ENCODE measurements around the gene CXorf58.

CXorf58 gene

GRCh38 chrX:23901060-23901459 lies 6.7 kb upstream of the CXorf58 start:
- no peak overlapping the region for H3K4me3 ChIP-seq (ENCODE audit: low read length in 2 of 2)
- H3K27me3 ChIP-seq (ENCODE audit: control insufficient read depth in 1 of 2, insufficient read depth in 2 of 2, low read length in 2 of 2) = peaks cover 0 to 2% of the 10 kb centered on the region in 2 donors
- H3K9me3 ChIP-seq (ENCODE audit: control insufficient read depth in 2 of 2, low read length in 2 of 2) = no peaks in the 10 kb centered on the region
- peaks cover 2% of the 10 kb centered on the region for H3K4me1 ChIP-seq (ENCODE audit: control insufficient read depth, insufficient read depth, low read length)
- H3K9ac ChIP-seq (ENCODE audit: low read length in 2 of 2) = no peak overlapping the region
- H3K36me3 ChIP-seq (ENCODE audit: control insufficient read depth in 2 of 2, insufficient read depth in 2 of 2, low read length in 2 of 2) = no peaks in the 10 kb centered on the region
- no peak overlapping the region for H3K27ac ChIP-seq (ENCODE audit: low read length)

GRCh38 chrX:23901805-23902204 lies 6.0 kb upstream of the CXorf58 start:
- Histone ChIP-seq H3K27ac (ENCODE audit: low read length) (no peak overlapping the region), H3K9ac (ENCODE audit: low read length in 2 of 2) (peak overlapping the region; percentile 6 to 28), H3K27me3 (ENCODE audit: control insufficient read depth in 1 of 2, insufficient read depth in 2 of 2, low read length in 2 of 2) (peaks cover 0 to 2% of the 10 kb centered on the region in 2 donors), H3K36me3 (ENCODE audit: control insufficient read depth in 2 of 2, insufficient read depth in 2 of 2, low read length in 2 of 2) (no peaks in the 10 kb centered on the region), H3K4me3 (ENCODE audit: low read length in 2 of 2) (peak overlapping the region; percentile 46 to 54), H3K4me1 (ENCODE audit: control insufficient read depth, insufficient read depth, low read length) (peaks cover 2% of the 10 kb centered on the region), H3K9me3 (ENCODE audit: control insufficient read depth in 2 of 2, low read length in 2 of 2) (no peaks in the 10 kb centered on the region)

- Histone ChIP-seq H3K9me3 (ENCODE audit: control insufficient read depth in 2 of 2, low read length in 2 of 2) (no peaks in the 10 kb centered on the region), H3K27me3 (ENCODE audit: control insufficient read depth in 1 of 2, insufficient read depth in 2 of 2, low read length in 2 of 2) (peaks cover 0 to 2% of the 10 kb centered on the region in 2 donors), H3K4me1 (ENCODE audit: control insufficient read depth, insufficient read depth, low read length) (peaks cover 2% of the 10 kb centered on the region), H3K4me3 (ENCODE audit: low read length in 2 of 2) (peak overlapping the region; percentile 46 to 54), H3K9ac (ENCODE audit: low read length in 2 of 2) (no peak overlapping the region), H3K27ac (ENCODE audit: low read length) (no peak overlapping the region), H3K36me3 (ENCODE audit: control insufficient read depth in 2 of 2, insufficient read depth in 2 of 2, low read length in 2 of 2) (no peaks in the 10 kb centered on the region)
Observed at GRCh38 chrX:23902419-23902818, 5.4 kb upstream of the CXorf58 start.

GRCh38 chrX:23904096-23904495 lies 3.7 kb upstream of the CXorf58 start:
- Histone ChIP-seq H3K27me3 (ENCODE audit: control insufficient read depth in 1 of 2, insufficient read depth in 2 of 2, low read length in 2 of 2) (peaks cover 0 to 2% of the 10 kb centered on the region in 2 donors), H3K27ac (ENCODE audit: low read length) (no peak overlapping the region), H3K36me3 (ENCODE audit: control insufficient read depth in 2 of 2, insufficient read depth in 2 of 2, low read length in 2 of 2) (no peaks in the 10 kb centered on the region), H3K4me1 (ENCODE audit: control insufficient read depth, insufficient read depth, low read length) (peaks cover 2% of the 10 kb centered on the region), H3K9me3 (ENCODE audit: control insufficient read depth in 2 of 2, low read length in 2 of 2) (no peaks in the 10 kb centered on the region), H3K4me3 (ENCODE audit: low read length in 2 of 2) (no peak overlapping the region), H3K9ac (ENCODE audit: low read length in 2 of 2) (no peak overlapping the region)

- Histone ChIP-seq H3K36me3 (ENCODE audit: control insufficient read depth in 2 of 2, insufficient read depth in 2 of 2, low read length in 2 of 2) (no peaks in the 10 kb centered on the region), H3K4me1 (ENCODE audit: control insufficient read depth, insufficient read depth, low read length) (peaks cover 2% of the 10 kb centered on the region), H3K27ac (ENCODE audit: low read length) (peak overlapping the region; percentile 82), H3K9me3 (ENCODE audit: control insufficient read depth in 2 of 2, low read length in 2 of 2) (no peaks in the 10 kb centered on the region), H3K4me3 (ENCODE audit: low read length in 2 of 2) (peak overlapping the region; percentile 60 to 74), H3K9ac (ENCODE audit: low read length in 2 of 2) (peak overlapping the region; percentile 72 to 88), H3K27me3 (ENCODE audit: control insufficient read depth in 1 of 2, insufficient read depth in 2 of 2, low read length in 2 of 2) (peaks cover 0 to 2% of the 10 kb centered on the region in 2 donors)
Observed at GRCh38 chrX:23907111-23907497, 702 bp upstream of the CXorf58 start.

- peak overlapping the region; percentile 72 to 74 for H3K9ac ChIP-seq (ENCODE audit: low read length in 2 of 2)
- H3K4me1 ChIP-seq (ENCODE audit: control insufficient read depth, insufficient read depth, low read length) = peaks cover 2% of the 10 kb centered on the region
- no peaks in the 10 kb centered on the region for H3K9me3 ChIP-seq (ENCODE audit: control insufficient read depth in 2 of 2, low read length in 2 of 2)
- peak overlapping the region; percentile 46 to 74 for H3K4me3 ChIP-seq (ENCODE audit: low read length in 2 of 2)
- H3K36me3 ChIP-seq (ENCODE audit: control insufficient read depth in 2 of 2, insufficient read depth in 2 of 2, low read length in 2 of 2) = no peaks in the 10 kb centered on the region
- peak overlapping the region; percentile 82 for H3K27ac ChIP-seq (ENCODE audit: low read length)
- peaks cover 0 to 2% of the 10 kb centered on the region in 2 donors for H3K27me3 ChIP-seq (ENCODE audit: control insufficient read depth in 1 of 2, insufficient read depth in 2 of 2, low read length in 2 of 2)
Observed at GRCh38 chrX:23908219-23909004, 606 bp downstream of the CXorf58 start.

- no peaks in the 10 kb centered on the region for H3K4me1 ChIP-seq (ENCODE audit: control insufficient read depth, insufficient read depth, low read length)
- no peak overlapping the region for H3K27ac ChIP-seq (ENCODE audit: low read length)
- H3K27me3 ChIP-seq (ENCODE audit: control insufficient read depth in 1 of 2, insufficient read depth in 2 of 2, low read length in 2 of 2) = no peaks in the 10 kb centered on the region
- H3K4me3 ChIP-seq (ENCODE audit: low read length in 2 of 2) = no peak overlapping the region
- no peak overlapping the region for H3K9ac ChIP-seq (ENCODE audit: low read length in 2 of 2)
- H3K36me3 ChIP-seq (ENCODE audit: control insufficient read depth in 2 of 2, insufficient read depth in 2 of 2, low read length in 2 of 2) = no peaks in the 10 kb centered on the region
- H3K9me3 ChIP-seq (ENCODE audit: control insufficient read depth in 2 of 2, low read length in 2 of 2) = no peaks in the 10 kb centered on the region
Observed at GRCh38 chrX:23911126-23911835, 3.5 kb downstream of the CXorf58 start.

- Histone ChIP-seq H3K36me3 (ENCODE audit: control insufficient read depth in 2 of 2, insufficient read depth in 2 of 2, low read length in 2 of 2) (no peaks in the 10 kb centered on the region), H3K4me1 (ENCODE audit: control insufficient read depth, insufficient read depth, low read length) (no peaks in the 10 kb centered on the region), H3K27me3 (ENCODE audit: control insufficient read depth in 1 of 2, insufficient read depth in 2 of 2, low read length in 2 of 2) (peaks cover 0 to 7% of the 10 kb centered on the region in 2 donors), H3K9ac (ENCODE audit: low read length in 2 of 2) (no peak overlapping the region), H3K27ac (ENCODE audit: low read length) (no peak overlapping the region), H3K9me3 (ENCODE audit: control insufficient read depth in 2 of 2, low read length in 2 of 2) (no peaks in the 10 kb centered on the region), H3K4me3 (ENCODE audit: low read length in 2 of 2) (no peak overlapping the region)
Observed at GRCh38 chrX:23919148-23919547, 11.3 kb downstream of the CXorf58 start.

GRCh38 chrX:23919706-23920320 lies 12.0 kb downstream of the CXorf58 start:
- Histone ChIP-seq H3K9me3 (ENCODE audit: control insufficient read depth in 2 of 2, low read length in 2 of 2) (no peaks in the 10 kb centered on the region), H3K9ac (ENCODE audit: low read length in 2 of 2) (no peak overlapping the region), H3K27me3 (ENCODE audit: control insufficient read depth in 1 of 2, insufficient read depth in 2 of 2, low read length in 2 of 2) (peaks cover 0 to 7% of the 10 kb centered on the region in 2 donors), H3K4me1 (ENCODE audit: control insufficient read depth, insufficient read depth, low read length) (no peaks in the 10 kb centered on the region), H3K36me3 (ENCODE audit: control insufficient read depth in 2 of 2, insufficient read depth in 2 of 2, low read length in 2 of 2) (no peaks in the 10 kb centered on the region), H3K4me3 (ENCODE audit: low read length in 2 of 2) (no peak overlapping the region), H3K27ac (ENCODE audit: low read length) (no peak overlapping the region)

GRCh38 chrX:23926015-23926414 lies 18.2 kb downstream of the CXorf58 start:
- H3K4me1 ChIP-seq (ENCODE audit: control insufficient read depth, insufficient read depth, low read length) = no peaks in the 10 kb centered on the region
- peaks cover 0 to 3% of the 10 kb centered on the region in 2 donors for H3K27me3 ChIP-seq (ENCODE audit: control insufficient read depth in 1 of 2, insufficient read depth in 2 of 2, low read length in 2 of 2)
- no peak overlapping the region for H3K9ac ChIP-seq (ENCODE audit: low read length in 2 of 2)
- no peak overlapping the region for H3K4me3 ChIP-seq (ENCODE audit: low read length in 2 of 2)
- no peaks in the 10 kb centered on the region for H3K9me3 ChIP-seq (ENCODE audit: control insufficient read depth in 2 of 2, low read length in 2 of 2)
- H3K27ac ChIP-seq (ENCODE audit: low read length) = no peak overlapping the region
- no peaks in the 10 kb centered on the region for H3K36me3 ChIP-seq (ENCODE audit: control insufficient read depth in 2 of 2, insufficient read depth in 2 of 2, low read length in 2 of 2)
